LNCAP (cell line): ENCODE data around the gene KBTBD12.

Source experiments
- CTCF ChIP-seq: fragments of 450-650 bp; IDR thresholded peaks from 2 replicates; pipeline ENCODE4 v1.5.1; 2017; ENCODE audit warnings: mild to moderate bottlenecking

Gene KBTBD12

GRCh38 chr3:127985216-127985615, 70.2 kb downstream of the KBTBD12 start:
- TF ChIP-seq CTCF: no peak

GRCh38 chr3:127985655-127986225, 70.7 kb downstream of the KBTBD12 start:
- TF ChIP-seq CTCF: no peak

GRCh38 chr3:127986803-127987202, 71.8 kb downstream of the KBTBD12 start:
- TF ChIP-seq CTCF: no peak

- TF ChIP-seq CTCF: no peak
These were observed 72.4 kb downstream of the KBTBD12 start for GRCh38 chr3:127987309-127987995.

- no peak for TF ChIP-seq CTCF
These were observed 73.9 kb downstream of the KBTBD12 start for GRCh38 chr3:127988770-127989557.

- no peak for TF ChIP-seq CTCF
These were observed 75.0 kb downstream of the KBTBD12 start for GRCh38 chr3:127990051-127990450.

GRCh38 chr3:127990461-127990860, 75.4 kb downstream of the KBTBD12 start:
- TF ChIP-seq CTCF: no peak
